ENCODE results near the gene FOXE3.

The FOXE3 gene

GRCh38 chr1:47389731-47390130, 26.4 kb upstream of the FOXE3 start:
- no peak for DNase-seq
- WGBS (ENCODE audit: extremely low coverage, insufficient coverage, insufficient read length): no CpG with 5 or more reads among the region's 2 CpGs
- Histone ChIP-seq H3K18ac (ENCODE audit: low read length) (no peak overlapping the region), H4K8ac (ENCODE audit: low read depth, low read length) (no peak overlapping the region), H4K91ac (ENCODE audit: low read depth, low read length) (no peak overlapping the region), H3K14ac (ENCODE audit: low read length) (no peak overlapping the region), H3K9ac (ENCODE audit: low read length) (no peak overlapping the region), H4K12ac (ENCODE audit: low read depth, low read length) (no peak overlapping the region), H3K23ac (ENCODE audit: low read length) (no peak overlapping the region), H3K4me1 (ENCODE audit: control insufficient read depth in 1 of 2, insufficient read depth in 2 of 2, low read length in 2 of 2) (peaks cover 0 to 3% of the 10 kb centered on the region in 2 experiments), H2BK5ac (ENCODE audit: low read depth, low read length, poor library complexity) (no peak overlapping the region), H2AK5ac (ENCODE audit: low read length) (no peak overlapping the region), H3K4me3 (ENCODE audit: low read depth, low read length) (no peak overlapping the region), H3K79me2 (ENCODE audit: control insufficient read depth, insufficient read depth, low read length, poor library complexity) (no peaks in the 10 kb centered on the region), H3K36me3 (ENCODE audit: control insufficient read depth in 1 of 2, insufficient read depth in 2 of 2, low read length in 2 of 2) (no peaks in the 10 kb centered on the region), H3K9me3 (ENCODE audit: insufficient read depth, low read depth, low read length) (no peaks in the 10 kb centered on the region), H2AFZ (ENCODE audit: insufficient read depth, low read length, poor library complexity) (no peak overlapping the region), H3K4ac (ENCODE audit: low read depth, low read length) (no peak overlapping the region), H3K4me2 (ENCODE audit: low read length) (no peak overlapping the region), H3K27ac (ENCODE audit: low read depth, low read length) (no peak overlapping the region), H3K27me3 (ENCODE audit: insufficient read depth, low read length) (no peaks in the 10 kb centered on the region), H2BK12ac (ENCODE audit: low read length) (no peak overlapping the region), H3K79me1 (ENCODE audit: low read length) (no peaks in the 10 kb centered on the region), H2BK120ac (ENCODE audit: insufficient read depth, low read length, poor library complexity) (no peak overlapping the region)

- Histone ChIP-seq H3K4me2 (ENCODE audit: low read length) (no peak overlapping the region), H3K18ac (ENCODE audit: low read length) (no peak overlapping the region)
- no CpG with 5 or more reads among the region's 2 CpGs for WGBS (ENCODE audit: extremely low coverage, insufficient coverage, insufficient read length)
Observed at GRCh38 chr1:47390843-47391242, 25.2 kb upstream of the FOXE3 start.

GRCh38 chr1:47393141-47393540, 22.9 kb upstream of the FOXE3 start:
- Histone ChIP-seq H3K9me3 (ENCODE audit: insufficient read depth, low read depth, low read length) (no peaks in the 10 kb centered on the region), H3K79me1 (ENCODE audit: low read length) (no peaks in the 10 kb centered on the region), H3K14ac (ENCODE audit: low read length) (no peak overlapping the region), H2BK120ac (ENCODE audit: insufficient read depth, low read length, poor library complexity) (no peak overlapping the region), H4K12ac (ENCODE audit: low read depth, low read length) (no peak overlapping the region), H2BK12ac (ENCODE audit: low read length) (no peak overlapping the region), H3K4me2 (ENCODE audit: low read length) (no peak overlapping the region), H3K9ac (ENCODE audit: low read length) (no peak overlapping the region), H3K23ac (ENCODE audit: low read length) (no peak overlapping the region), H4K8ac (ENCODE audit: low read depth, low read length) (no peak overlapping the region), H3K18ac (ENCODE audit: low read length) (no peak overlapping the region), H3K36me3 (ENCODE audit: control insufficient read depth in 1 of 2, insufficient read depth in 2 of 2, low read length in 2 of 2) (no peaks in the 10 kb centered on the region), H2BK5ac (ENCODE audit: low read depth, low read length, poor library complexity) (no peak overlapping the region), H2AK5ac (ENCODE audit: low read length) (no peak overlapping the region), H3K4me3 (ENCODE audit: low read depth, low read length) (no peak overlapping the region), H3K4ac (ENCODE audit: low read depth, low read length) (no peak overlapping the region), H3K27me3 (ENCODE audit: insufficient read depth, low read length) (no peaks in the 10 kb centered on the region), H3K79me2 (ENCODE audit: control insufficient read depth, insufficient read depth, low read length, poor library complexity) (no peaks in the 10 kb centered on the region), H4K91ac (ENCODE audit: low read depth, low read length) (no peak overlapping the region), H3K27ac (ENCODE audit: low read depth, low read length) (no peak overlapping the region), H2AFZ (ENCODE audit: insufficient read depth, low read length, poor library complexity) (no peak overlapping the region), H3K4me1 (ENCODE audit: control insufficient read depth in 1 of 2, insufficient read depth in 2 of 2, low read length in 2 of 2) (peaks cover 0 to 3% of the 10 kb centered on the region in 2 experiments)
- DNase-seq: no peak
- no CpG with 5 or more reads among the region's 5 CpGs for WGBS (ENCODE audit: extremely low coverage, insufficient coverage, insufficient read length)

More at GRCh38 chr1:47390843-47391242, 25.2 kb upstream of the FOXE3 start:
- Histone ChIP-seq H3K79me2 (ENCODE audit: control insufficient read depth, insufficient read depth, low read length, poor library complexity) (no peaks in the 10 kb centered on the region), H3K4me1 (ENCODE audit: control insufficient read depth in 1 of 2, insufficient read depth in 2 of 2, low read length in 2 of 2) (peaks cover 0 to 3% of the 10 kb centered on the region in 2 experiments), H4K8ac (ENCODE audit: low read depth, low read length) (no peak overlapping the region), H3K9me3 (ENCODE audit: insufficient read depth, low read depth, low read length) (no peaks in the 10 kb centered on the region), H4K12ac (ENCODE audit: low read depth, low read length) (no peak overlapping the region), H3K4ac (ENCODE audit: low read depth, low read length) (no peak overlapping the region), H3K14ac (ENCODE audit: low read length) (no peak overlapping the region), H3K36me3 (ENCODE audit: control insufficient read depth in 1 of 2, insufficient read depth in 2 of 2, low read length in 2 of 2) (no peaks in the 10 kb centered on the region), H3K9ac (ENCODE audit: low read length) (no peak overlapping the region), H2AFZ (ENCODE audit: insufficient read depth, low read length, poor library complexity) (no peak overlapping the region), H3K27me3 (ENCODE audit: insufficient read depth, low read length) (no peaks in the 10 kb centered on the region), H3K79me1 (ENCODE audit: low read length) (no peaks in the 10 kb centered on the region), H3K23ac (ENCODE audit: low read length) (no peak overlapping the region), H2AK5ac (ENCODE audit: low read length) (no peak overlapping the region), H4K91ac (ENCODE audit: low read depth, low read length) (no peak overlapping the region), H3K27ac (ENCODE audit: low read depth, low read length) (no peak overlapping the region), H2BK12ac (ENCODE audit: low read length) (no peak overlapping the region), H2BK120ac (ENCODE audit: insufficient read depth, low read length, poor library complexity) (no peak overlapping the region), H2BK5ac (ENCODE audit: low read depth, low read length, poor library complexity) (no peak overlapping the region), H3K4me3 (ENCODE audit: low read depth, low read length) (no peak overlapping the region)
- no peak for DNase-seq

- H3K36me3 ChIP-seq (ENCODE audit: control insufficient read depth in 1 of 2, insufficient read depth in 2 of 2, low read length in 2 of 2): no peaks in the 10 kb centered on the region
- H2AK5ac ChIP-seq (ENCODE audit: low read length): no peak overlapping the region
- H3K18ac ChIP-seq (ENCODE audit: low read length): no peak overlapping the region
- no peak overlapping the region for H2BK5ac ChIP-seq (ENCODE audit: low read depth, low read length, poor library complexity)
- no peaks in the 10 kb centered on the region for H3K9me3 ChIP-seq (ENCODE audit: insufficient read depth, low read depth, low read length)
- no peak overlapping the region for H2BK120ac ChIP-seq (ENCODE audit: insufficient read depth, low read length, poor library complexity)
- H3K4me1 ChIP-seq (ENCODE audit: control insufficient read depth in 1 of 2, insufficient read depth in 2 of 2, low read length in 2 of 2): peaks cover 0 to 3% of the 10 kb centered on the region in 2 experiments
- no peak overlapping the region for H3K23ac ChIP-seq (ENCODE audit: low read length)
- no peak overlapping the region for H2BK12ac ChIP-seq (ENCODE audit: low read length)
- no peak overlapping the region for H4K91ac ChIP-seq (ENCODE audit: low read depth, low read length)
- no peaks in the 10 kb centered on the region for H3K79me2 ChIP-seq (ENCODE audit: control insufficient read depth, insufficient read depth, low read length, poor library complexity)
- no peaks in the 10 kb centered on the region for H3K79me1 ChIP-seq (ENCODE audit: low read length)
- no CpG with 5 or more reads among the region's 3 CpGs for WGBS (ENCODE audit: extremely low coverage, insufficient coverage, insufficient read length)
- H3K4me2 ChIP-seq (ENCODE audit: low read length): no peak overlapping the region
- no peak overlapping the region for H4K12ac ChIP-seq (ENCODE audit: low read depth, low read length)
- H4K8ac ChIP-seq (ENCODE audit: low read depth, low read length): no peak overlapping the region
- H3K27ac ChIP-seq (ENCODE audit: low read depth, low read length): no peak overlapping the region
- DNase-seq: no peak
- no peak overlapping the region for H3K4me3 ChIP-seq (ENCODE audit: low read depth, low read length)
- no peak overlapping the region for H3K4ac ChIP-seq (ENCODE audit: low read depth, low read length)
- no peaks in the 10 kb centered on the region for H3K27me3 ChIP-seq (ENCODE audit: insufficient read depth, low read length)
- no peak overlapping the region for H3K14ac ChIP-seq (ENCODE audit: low read length)
- H3K9ac ChIP-seq (ENCODE audit: low read length): no peak overlapping the region
- H2AFZ ChIP-seq (ENCODE audit: insufficient read depth, low read length, poor library complexity): no peak overlapping the region
Observed at GRCh38 chr1:47395433-47395832, 20.7 kb upstream of the FOXE3 start.

All from trophoblast cell (in vitro differentiated cells and primary cell).